Ishikawa (cell line): ENCODE results near the gene S100A4.

Source experiments
- CEBPB ChIP-seq: IDR thresholded peaks from 2 replicates; pipeline ENCODE4 v1.6.1; 2012
- CREB1 ChIP-seq: IDR thresholded peaks from 2 replicates; pipeline ENCODE4 v1.6.1; 2012; ENCODE audit warnings: low read depth
- EGR1 ChIP-seq: IDR thresholded peaks from 2 replicates; pipeline ENCODE4 v1.6.1; 2012
- EP300 ChIP-seq: IDR thresholded peaks from 2 replicates; pipeline ENCODE4 v1.6.1; 2012; ENCODE audit warnings: borderline replicate concordance
- FOXM1 ChIP-seq: IDR thresholded peaks from 2 replicates; pipeline ENCODE4 v1.6.1; 2012; ENCODE audit warnings: low read depth, borderline replicate concordance
- MAX ChIP-seq: IDR thresholded peaks from 2 replicates; pipeline ENCODE4 v1.6.1; 2012
- NFIC ChIP-seq: IDR thresholded peaks from 2 replicates; pipeline ENCODE4 v1.6.1; 2012
- RAD21 ChIP-seq: IDR thresholded peaks from 2 replicates; pipeline ENCODE4 v1.6.1; 2012; ENCODE audit warnings: low read depth
- REST ChIP-seq: IDR thresholded peaks from 2 replicates; pipeline ENCODE4 v1.6.1; 2012; ENCODE audit warnings: low read depth, mild to moderate bottlenecking
- TAF1 ChIP-seq: IDR thresholded peaks from 2 replicates; pipeline ENCODE4 v1.6.1; 2012; ENCODE audit warnings: low read depth, mild to moderate bottlenecking
- TCF12 ChIP-seq: IDR thresholded peaks from 2 replicates; pipeline ENCODE4 v1.6.1; 2012; ENCODE audit warnings: low read depth
- TEAD4 ChIP-seq: IDR thresholded peaks from 2 replicates; pipeline ENCODE4 v1.6.1; 2012
- USF1 ChIP-seq: IDR thresholded peaks from 2 replicates; pipeline ENCODE4 v1.6.1; 2012
- YY1 ChIP-seq: IDR thresholded peaks from 2 replicates; pipeline ENCODE4 v1.6.1; 2012; ENCODE audit warnings: low read depth
- ZBTB7A ChIP-seq: IDR thresholded peaks from 2 replicates; pipeline ENCODE4 v1.6.1; 2012; ENCODE audit warnings: low read depth

S100A4 gene

GRCh38 chr1:153565529-153566374 is 20.1 kb upstream of the S100A4 start, which contains the start of gene S100A2:
Gene S100A2, minus strand, starts transcription at chr1:153565844. Its CDS starts 1,967 bp downstream, at chr1:153563877.
- TF ChIP-seq NFIC = peak; percentile 70; the same call in 1 of the 2 replicates
- TF ChIP-seq CEBPB = no peak
- TF ChIP-seq TEAD4 = peak; percentile 65; the same call in 1 of the 2 replicates
- peak; percentile 85; the same call in 1 of the 2 replicates for TF ChIP-seq ZBTB7A
- peak; percentile 70 for TF ChIP-seq EP300
- TF ChIP-seq TCF12 = peak; percentile 85; the same call in 1 of the 2 replicates

GRCh38 chr1:153563991-153564390 is 18.4 kb upstream of the S100A4 start:
- TF ChIP-seq ZBTB7A = no peak
- no peak for TF ChIP-seq RAD21
- no peak for TF ChIP-seq TCF12
- no peak for TF ChIP-seq EGR1
- TF ChIP-seq CREB1 = no peak
- no peak for TF ChIP-seq USF1
- no peak for TF ChIP-seq MAX
- TF ChIP-seq CEBPB = no peak
- no peak for TF ChIP-seq NFIC
- no peak for TF ChIP-seq TEAD4
- no peak for TF ChIP-seq YY1
- no peak for TF ChIP-seq FOXM1
- TF ChIP-seq EP300 = no peak
- TF ChIP-seq TAF1 = no peak
- no peak for TF ChIP-seq REST

- TF ChIP-seq TAF1 = no peak
- TF ChIP-seq ZBTB7A = no peak
- no peak; the same call in 1 of the 2 replicates for TF ChIP-seq MAX
Observed at GRCh38 chr1:153563483-153563901, 17.9 kb upstream of the S100A4 start.

- no peak for TF ChIP-seq REST
- TF ChIP-seq EGR1 = no peak
- no peak for TF ChIP-seq NFIC
- no peak for TF ChIP-seq ZBTB7A
- no peak for TF ChIP-seq TAF1
- TF ChIP-seq FOXM1 = no peak
- no peak for TF ChIP-seq CEBPB
Observed at GRCh38 chr1:153561466-153561985, 15.9 kb upstream of the S100A4 start.

- TF ChIP-seq USF1 (no peak), FOXM1 (no peak), CEBPB (no peak), EGR1 (no peak), NFIC (no peak), ZBTB7A (no peak), YY1 (no peak), CREB1 (no peak), TEAD4 (no peak), REST (no peak)
Observed at GRCh38 chr1:153560771-153561465, 15.3 kb upstream of the S100A4 start.
